GM19372 (cell line): ENCODE data around the gene STXBP5.
A peak's percentile ranks its signal among the peaks of the same experiment; 100 is the strongest.

Experiments used
- ATAC-seq: cut with Tn5 transposase; IDR thresholded peaks from one replicate; pipeline ENCODE4 v1.9.1; 2021; ENCODE audit warnings: mild to moderate bottlenecking, low read depth, moderate library complexity; ENCODE audit not compliant: unreplicated experiment

The STXBP5 gene

DNA sequence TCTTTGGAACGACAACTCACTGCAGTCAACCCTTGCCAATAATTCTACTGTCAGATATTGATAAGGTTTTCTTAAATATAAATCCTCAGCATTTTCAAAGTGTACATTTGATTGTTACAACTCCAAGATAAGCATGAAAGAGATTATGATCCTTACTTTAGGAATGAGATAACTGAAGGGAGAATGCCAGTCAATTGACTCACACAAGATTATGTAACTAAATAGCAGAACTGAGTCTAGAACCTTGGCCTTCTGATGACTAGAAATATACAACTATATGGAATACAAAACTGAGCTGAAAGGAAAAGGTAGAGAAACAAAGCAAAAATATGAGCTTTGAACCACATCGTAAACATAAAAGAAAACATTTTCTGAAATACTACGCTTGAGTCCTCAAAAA is 26.9 kb upstream of the STXBP5 start:
- ATAC-seq = no peak

- no peak for ATAC-seq
Measured at GRCh38 chr6:147178355-147178754, 25.9 kb upstream of the STXBP5 start.

DNA sequence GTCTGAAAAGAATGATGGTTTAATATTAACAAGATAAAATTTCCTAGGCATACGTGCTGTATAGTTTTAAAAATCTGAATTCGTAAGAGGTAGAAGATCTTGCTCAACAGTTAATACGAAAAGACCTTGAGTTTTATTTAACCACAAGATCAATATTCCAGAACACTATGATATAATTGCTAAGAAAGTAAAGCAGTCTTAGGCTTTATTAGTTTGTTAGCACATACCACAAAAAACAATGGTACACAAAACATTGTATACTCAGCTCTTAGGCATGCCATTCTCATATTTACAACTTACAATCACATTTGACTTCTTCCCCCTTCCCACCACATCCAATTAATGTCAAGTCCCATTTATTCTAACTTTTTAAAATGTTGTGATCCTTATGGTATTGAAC is 24.4 kb upstream of the STXBP5 start:
- no peak for ATAC-seq

DNA sequence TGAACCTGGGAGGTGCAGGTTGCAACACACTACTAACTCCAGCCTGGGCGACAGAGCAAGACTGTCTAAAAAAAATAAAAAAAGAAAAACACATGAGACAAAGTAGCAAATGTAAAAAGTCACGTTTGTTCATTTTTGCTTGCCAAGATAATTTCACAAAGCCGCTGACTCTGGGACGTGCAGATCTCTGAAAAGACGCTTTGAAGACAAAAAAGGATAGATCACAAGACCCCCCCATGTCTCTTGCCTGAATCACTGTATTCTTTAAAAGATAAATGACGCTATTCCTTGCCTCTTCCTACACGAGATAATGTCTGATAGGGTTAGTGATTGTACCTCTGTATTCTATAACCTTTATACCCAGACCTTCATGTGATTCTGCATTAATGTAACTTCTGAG is 23.3 kb upstream of the STXBP5 start:
- ATAC-seq = no peak

- no peak for ATAC-seq
Measured at GRCh38 chr6:147184379-147184778, 19.8 kb upstream of the STXBP5 start.

- ATAC-seq = no peak
Measured at GRCh38 chr6:147185216-147185615, 19.0 kb upstream of the STXBP5 start.

DNA sequence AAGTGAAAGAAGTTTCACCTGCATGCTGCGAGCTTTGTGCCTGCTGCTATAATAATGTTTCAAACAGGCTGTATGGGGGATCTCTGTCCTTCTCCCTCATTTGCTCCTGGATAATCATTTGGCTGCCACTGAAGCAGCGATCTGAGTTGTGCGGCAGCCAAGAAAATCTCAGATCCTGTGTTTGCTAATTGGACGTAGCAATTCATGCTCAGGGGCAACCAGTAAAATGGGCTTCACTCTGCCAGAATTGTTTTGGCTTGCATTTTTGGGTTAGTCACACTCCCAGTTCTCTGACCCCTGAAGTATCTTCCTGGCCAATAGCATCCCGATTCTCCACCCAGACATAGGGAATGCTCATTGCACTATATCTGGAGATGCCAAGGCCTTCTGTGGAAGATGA is 13.7 kb upstream of the STXBP5 start:
- no peak for ATAC-seq

DNA sequence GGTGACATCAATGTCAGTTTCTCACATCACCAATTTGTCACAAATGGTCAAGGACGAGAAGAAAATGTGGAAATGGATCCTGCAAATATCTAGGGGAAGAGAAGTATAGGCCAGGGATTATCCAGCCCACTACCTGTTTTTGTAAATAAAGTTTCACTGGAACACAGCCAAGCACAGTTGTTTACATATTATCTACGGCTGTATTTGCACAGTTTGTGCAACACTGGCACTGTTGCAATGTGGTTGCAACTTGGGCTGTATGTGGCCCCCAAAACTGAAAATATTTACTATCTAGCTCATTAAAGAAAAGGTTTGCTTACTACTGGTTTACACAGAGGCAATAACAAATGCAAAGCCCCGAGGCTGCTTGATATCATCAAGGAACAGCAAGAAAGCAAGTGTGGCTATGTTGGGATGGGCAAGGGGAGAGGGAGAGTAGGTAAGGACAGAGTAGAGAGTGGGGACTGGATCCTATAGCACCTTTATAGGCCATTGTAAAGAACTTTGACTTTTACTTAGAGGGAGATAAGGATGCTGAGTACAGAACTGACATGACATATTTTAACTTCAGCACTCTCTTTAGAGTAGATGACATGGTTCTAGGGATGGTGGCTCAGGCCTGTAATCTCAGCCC is 11.8 kb upstream of the STXBP5 start:
- ATAC-seq = no peak

GRCh38 chr6:147194652-147195411 is 9.4 kb upstream of the STXBP5 start:
- ATAC-seq = no peak

GRCh38 chr6:147195510-147195909 is 8.7 kb upstream of the STXBP5 start:
- no peak for ATAC-seq

DNA sequence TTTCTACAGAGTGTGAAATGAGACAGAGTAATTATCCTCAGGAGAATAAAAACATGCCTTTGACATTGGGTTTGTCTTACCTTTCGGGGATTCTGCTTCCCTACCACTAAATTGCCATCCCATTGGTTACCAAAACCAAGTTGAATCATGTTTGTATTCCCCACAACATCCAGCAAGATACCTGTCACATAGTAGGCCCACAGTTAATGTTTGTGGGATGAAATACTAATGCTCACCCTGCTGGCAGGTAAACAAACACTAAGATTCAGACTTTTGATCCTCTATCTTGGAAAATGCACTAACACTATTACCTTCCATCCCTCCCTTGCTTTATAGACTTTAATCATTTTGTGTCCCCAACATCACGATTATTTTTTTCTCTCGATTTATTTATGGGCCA is 8.2 kb upstream of the STXBP5 start:
- no peak for ATAC-seq

- no peak for ATAC-seq
Measured at GRCh38 chr6:147200711-147201110, 3.5 kb upstream of the STXBP5 start.

DNA sequence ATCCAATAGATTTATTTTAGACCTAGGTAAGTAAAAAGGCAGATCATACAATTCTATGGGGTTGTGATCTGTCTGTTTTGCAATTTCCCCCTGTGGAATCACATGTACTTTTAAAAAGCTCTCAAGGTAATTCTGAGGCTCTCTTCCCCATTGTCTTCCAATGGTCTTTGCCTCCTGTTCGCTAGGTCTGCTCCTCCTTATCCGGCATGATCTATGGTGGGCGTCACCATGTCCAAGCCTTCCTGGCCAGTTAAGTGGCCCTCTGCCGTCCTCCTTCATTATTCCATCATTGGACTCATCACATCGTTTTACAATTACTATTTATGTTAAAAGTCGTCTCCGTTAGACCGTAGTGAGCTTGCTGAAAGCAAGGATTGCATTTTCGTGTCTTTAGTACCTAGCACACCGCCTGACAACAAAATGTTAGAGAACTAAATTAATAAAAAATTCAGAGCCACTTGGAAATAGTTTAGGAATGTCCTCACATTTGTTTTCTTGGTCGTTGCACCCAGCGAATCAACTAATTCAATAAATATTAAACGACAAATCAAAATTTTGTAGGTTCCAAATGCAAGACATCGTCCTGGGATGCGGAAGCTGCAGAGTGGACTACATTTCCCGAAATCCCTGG is 2.2 kb upstream of the STXBP5 start:
- ATAC-seq = no peak

DNA sequence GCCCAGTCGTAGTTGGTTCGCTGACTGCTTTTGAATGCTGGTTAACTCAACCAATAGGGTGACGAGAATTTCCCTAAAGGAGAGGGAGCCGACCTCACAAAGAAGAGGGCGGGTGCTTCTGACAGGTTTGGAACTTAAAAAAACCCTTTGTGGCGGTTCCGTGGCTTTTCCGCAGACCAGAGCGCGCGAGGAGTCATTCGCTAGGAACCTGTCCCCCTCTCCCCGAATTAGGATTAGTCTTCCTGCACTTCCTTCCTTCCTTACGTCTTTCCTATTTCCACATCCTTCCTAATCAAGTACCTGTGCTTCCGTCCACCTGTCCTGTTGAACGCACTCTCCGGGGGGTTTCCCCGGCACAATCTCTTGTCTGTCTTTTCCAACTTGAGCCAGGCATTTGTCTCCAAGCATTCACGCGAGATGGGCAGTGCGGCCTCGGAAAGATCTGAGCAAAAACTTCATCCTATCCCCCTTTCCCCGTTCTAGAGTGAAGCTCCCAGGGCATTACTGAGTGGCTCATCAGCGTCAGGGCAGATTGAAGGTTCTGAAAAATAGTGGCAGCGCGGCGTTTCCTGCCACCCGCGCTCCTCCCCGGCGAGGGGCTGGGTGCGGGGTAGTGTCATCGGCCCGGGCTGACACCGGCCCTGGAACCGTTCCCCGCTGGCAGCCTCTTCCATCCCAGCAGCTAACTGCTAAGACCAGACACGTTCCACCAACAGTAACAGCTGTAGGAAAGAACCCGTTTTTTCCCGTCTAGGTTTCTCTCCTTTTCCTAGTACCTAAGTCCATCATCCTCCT is 1.5 kb upstream of the STXBP5 start:
- peak; percentile 70 for ATAC-seq

DNA sequence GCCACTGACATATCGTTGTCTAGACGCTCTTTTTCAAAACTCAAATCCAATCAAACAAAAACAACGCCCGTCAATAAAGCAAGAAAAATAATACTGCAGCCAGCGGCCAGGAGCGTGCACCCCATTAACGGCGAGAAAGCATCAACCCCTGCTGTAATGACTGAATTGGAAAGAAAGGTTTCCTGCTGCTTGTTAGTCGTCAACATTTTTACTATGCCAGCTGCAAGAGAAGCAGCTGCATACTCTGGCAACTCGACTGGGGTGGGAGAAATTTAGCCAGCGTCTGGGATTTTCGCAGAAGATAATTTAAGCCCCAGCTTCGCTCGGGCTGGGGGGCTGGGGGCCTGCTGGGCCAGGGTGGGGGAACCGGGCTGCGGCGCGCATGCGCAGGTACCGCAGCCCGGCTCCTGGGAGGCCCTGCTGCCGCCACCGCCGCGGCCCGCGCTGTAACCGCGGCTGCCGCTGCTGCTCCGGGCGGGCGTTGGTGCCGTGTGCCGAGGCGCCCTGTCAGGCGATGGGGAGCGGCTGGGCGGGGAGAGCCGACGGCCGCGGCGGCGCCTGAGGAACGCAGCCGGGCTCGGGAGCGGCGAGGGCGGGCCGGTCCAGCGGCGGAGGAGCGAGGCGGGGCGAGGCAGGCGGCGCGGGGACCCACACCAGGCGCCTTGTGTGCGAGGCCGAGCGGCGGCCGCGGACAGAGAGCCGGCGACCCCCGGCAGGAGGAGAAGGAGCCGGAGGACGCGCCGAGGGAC is 732 bp upstream of the STXBP5 start:
- peak; percentile 49 for ATAC-seq

DNA sequence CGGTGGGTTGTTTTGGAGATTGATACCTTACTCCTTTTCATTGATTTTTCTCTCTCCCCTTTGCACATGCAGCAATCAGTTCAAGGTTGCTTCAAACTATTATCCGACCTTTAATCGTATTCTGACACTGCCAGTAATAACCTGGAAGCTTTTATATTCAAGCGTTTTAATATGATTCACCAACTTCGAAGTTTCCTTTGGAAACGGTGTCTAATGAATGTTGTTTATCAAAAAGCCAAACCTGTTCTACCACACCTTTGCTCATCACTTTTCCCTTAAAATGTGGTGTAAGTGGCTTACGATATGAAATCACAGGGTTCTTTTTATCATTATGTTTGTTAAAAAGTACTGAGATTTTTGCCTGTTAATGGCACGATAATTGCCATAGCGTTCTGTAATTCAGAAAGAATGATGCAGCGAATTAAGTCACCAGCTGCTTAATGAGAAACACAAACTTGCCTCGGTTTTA is 660 bp downstream of the STXBP5 start:
- no peak for ATAC-seq

GRCh38 chr6:147205690-147206600 is 1.7 kb downstream of the STXBP5 start:
- no peak for ATAC-seq

DNA sequence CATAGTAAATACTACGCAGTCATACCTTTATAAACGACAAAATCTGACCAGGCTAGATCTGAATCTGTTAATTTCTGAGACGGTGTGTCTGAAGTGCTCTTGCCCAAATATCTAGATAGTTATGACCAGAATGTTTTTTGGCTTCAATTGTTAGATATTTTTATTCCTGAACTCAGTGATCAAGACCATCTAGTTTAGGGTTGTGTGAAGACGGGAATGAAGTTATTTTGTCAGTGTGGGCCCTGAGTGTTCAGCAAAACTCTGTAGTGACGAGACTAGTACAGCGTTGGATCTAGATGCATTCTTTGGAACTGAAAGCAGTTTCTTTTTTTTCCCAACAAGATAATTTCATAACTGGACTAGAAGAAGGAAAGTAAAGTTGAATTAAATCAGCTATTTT is 3.1 kb downstream of the STXBP5 start:
- no peak for ATAC-seq
